HFF-Myc (cell line): ENCODE results near the gene CDC27.
"Not testable (repeated sequence)": the region's sequence is repeated elsewhere in the genome, so short reads cannot be mapped to it uniquely, and the experiment has no call there.

Experiments
- DNase-seq: peaks from one replicate; pipeline ENCODE4 v3.0.0-alpha.2; 2011; ENCODE audit warnings: low read depth; ENCODE audit errors: extremely low read depth
- H3K4me3 ChIP-seq: replicated peaks from 2 replicates; pipeline ENCODE4 v1.5.1; 2011; ENCODE audit warnings: low read depth, mild to moderate bottlenecking, control low read depth, low read length
- CTCF ChIP-seq: IDR thresholded peaks from 2 replicates; pipeline ENCODE4 v1.5.1; 2012; ENCODE audit warnings: mild to moderate bottlenecking, low read depth, low read length, control low read depth; ENCODE audit errors: missing control alignments

CDC27 gene

GRCh38 chr17:47135235-47135634, 53.9 kb downstream of the CDC27 start:
- no peak for DNase-seq
- H3K4me3 ChIP-seq = no peak overlapping the region
- no peak for TF ChIP-seq CTCF

GRCh38 chr17:47134354-47134753, 54.7 kb downstream of the CDC27 start:
- H3K4me3 ChIP-seq, DNase-seq: not testable (repeated sequence)

- no peak overlapping the region for H3K4me3 ChIP-seq
- TF ChIP-seq CTCF = no peak
- DNase-seq = no peak
These were observed 57.3 kb downstream of the CDC27 start for GRCh38 chr17:47131761-47132160.

- not testable (repeated sequence) for DNase-seq, H3K4me3 ChIP-seq
These were observed 62.3 kb downstream of the CDC27 start for GRCh38 chr17:47126835-47127234.

GRCh38 chr17:47123262-47123661, 65.8 kb downstream of the CDC27 start:
- H3K4me3 ChIP-seq, DNase-seq: not testable (repeated sequence)

- peak; percentile 20 for DNase-seq
- TF ChIP-seq CTCF = no peak
- no peak overlapping the region for H3K4me3 ChIP-seq
These were observed 68.5 kb downstream of the CDC27 start for GRCh38 chr17:47120521-47121095.

- DNase-seq = no peak
- H3K4me3 ChIP-seq = no peak overlapping the region
- TF ChIP-seq CTCF = no peak
These were observed 69.2 kb downstream of the CDC27 start for GRCh38 chr17:47119746-47120520.

- no peak for DNase-seq
- H3K4me3 ChIP-seq = no peak overlapping the region
- TF ChIP-seq CTCF = no peak
These were observed 71.7 kb downstream of the CDC27 start for GRCh38 chr17:47117386-47117785.
